Measurements from ENCODE around the gene DNAJA4.

Gene DNAJA4

GRCh38 chr15:78264304-78265136 is at the start of gene DNAJA4:
Gene DNAJA4, plus strand, starts transcription at chr15:78264562. Its CDS starts 202 bp downstream, at chr15:78264764.
- H3K27me3 ChIP-seq (ENCODE audit: insufficient read depth, low read depth, severe bottlenecking), result no peaks in the 10 kb centered on the region
- DNase-seq, result no peak
- no peaks in the 10 kb centered on the region for H3K36me3 ChIP-seq
- no peaks in the 10 kb centered on the region for H3K9me3 ChIP-seq (ENCODE audit: severe bottlenecking)
- H3K27ac ChIP-seq, result no peak within 1 kb of the TSS
- H3K4me3 ChIP-seq (ENCODE audit: low read depth, low read length), result no peak within 1 kb of the TSS
- no peak for TF ChIP-seq CTCF (IDR thresholded peaks at IDR 0.05; ENCODE audit: low read depth, low read length)

GRCh38 chr15:78216276-78217104 is 47.9 kb upstream of the DNAJA4 start:
- TF ChIP-seq CTCF (IDR thresholded peaks at IDR 0.05; ENCODE audit: low read depth, low read length), result no peak
- DNase-seq, result no peak
- Histone ChIP-seq H3K9me3 (ENCODE audit: severe bottlenecking) (no peaks in the 10 kb centered on the region), H3K36me3 (no peaks in the 10 kb centered on the region), H3K4me3 (ENCODE audit: low read depth, low read length) (no peak overlapping the region), H3K27me3 (ENCODE audit: insufficient read depth, low read depth, severe bottlenecking) (no peaks in the 10 kb centered on the region), H3K27ac (no peak overlapping the region)

DNA sequence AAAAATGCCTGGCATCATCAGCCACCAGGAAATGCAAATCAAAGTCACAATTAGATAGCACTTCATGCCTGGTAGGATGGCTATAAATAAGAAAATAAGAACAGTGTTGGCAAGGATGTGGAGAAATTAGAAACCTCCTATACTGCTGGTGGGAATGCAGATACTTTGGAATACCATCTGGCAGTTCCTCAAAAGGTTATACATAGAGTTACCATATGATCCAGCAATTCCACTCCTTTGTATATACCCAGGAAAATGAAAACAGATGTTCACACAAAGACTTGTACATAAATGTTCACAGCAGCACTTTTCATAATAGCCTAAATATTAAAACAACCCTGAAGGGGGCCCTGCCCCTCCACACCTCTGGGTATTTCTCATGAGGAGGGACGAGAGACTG is 43.6 kb upstream of the DNAJA4 start:
- no peak for TF ChIP-seq CTCF (IDR thresholded peaks at IDR 0.05; ENCODE audit: low read depth, low read length)
- Histone ChIP-seq H3K27me3 (ENCODE audit: insufficient read depth, low read depth, severe bottlenecking) (no peaks in the 10 kb centered on the region), H3K27ac (no peak overlapping the region), H3K36me3 (no peaks in the 10 kb centered on the region), H3K4me3 (ENCODE audit: low read depth, low read length) (no peak overlapping the region), H3K9me3 (ENCODE audit: severe bottlenecking) (peaks cover 6% of the 10 kb centered on the region)
- DNase-seq, result no peak

DNA sequence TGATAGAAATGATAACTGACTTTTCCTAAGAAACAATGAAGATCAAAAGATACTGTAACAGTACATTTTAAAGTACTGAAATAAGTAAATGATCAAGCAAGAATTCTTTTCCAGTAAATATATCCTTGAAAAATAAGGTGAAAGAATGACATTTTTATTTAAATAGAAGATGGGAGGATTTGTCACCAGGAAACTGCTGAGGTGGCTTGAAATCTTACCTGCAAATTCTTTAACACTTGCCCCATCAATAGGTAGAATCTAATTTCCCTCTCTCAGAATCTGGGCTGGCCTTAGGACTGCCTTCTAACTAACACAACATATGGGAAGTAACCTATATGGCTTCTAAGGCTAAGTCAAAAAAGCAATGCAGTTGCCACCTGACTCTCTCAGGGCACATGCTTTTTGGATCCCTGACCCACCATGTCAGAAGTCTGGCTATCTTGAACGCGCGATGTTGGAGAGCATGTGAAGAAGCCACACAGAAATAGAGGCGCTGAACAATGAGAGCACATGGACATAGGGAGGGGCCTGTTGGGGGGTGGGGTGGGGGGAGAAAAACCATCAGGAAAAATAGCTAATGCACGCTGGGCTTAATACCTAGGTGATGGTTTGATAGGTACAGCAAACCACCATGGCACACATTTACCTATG is 41.5 kb upstream of the DNAJA4 start:
- no peak overlapping the region for H3K4me3 ChIP-seq (ENCODE audit: low read depth, low read length)
- no peak for TF ChIP-seq CTCF (IDR thresholded peaks at IDR 0.05; ENCODE audit: low read depth, low read length)
- no peak for DNase-seq
- no peaks in the 10 kb centered on the region for H3K36me3 ChIP-seq
- peaks cover 7% of the 10 kb centered on the region for H3K9me3 ChIP-seq (ENCODE audit: severe bottlenecking)
- no peaks in the 10 kb centered on the region for H3K27me3 ChIP-seq (ENCODE audit: insufficient read depth, low read depth, severe bottlenecking)
- no peak overlapping the region for H3K27ac ChIP-seq

DNA sequence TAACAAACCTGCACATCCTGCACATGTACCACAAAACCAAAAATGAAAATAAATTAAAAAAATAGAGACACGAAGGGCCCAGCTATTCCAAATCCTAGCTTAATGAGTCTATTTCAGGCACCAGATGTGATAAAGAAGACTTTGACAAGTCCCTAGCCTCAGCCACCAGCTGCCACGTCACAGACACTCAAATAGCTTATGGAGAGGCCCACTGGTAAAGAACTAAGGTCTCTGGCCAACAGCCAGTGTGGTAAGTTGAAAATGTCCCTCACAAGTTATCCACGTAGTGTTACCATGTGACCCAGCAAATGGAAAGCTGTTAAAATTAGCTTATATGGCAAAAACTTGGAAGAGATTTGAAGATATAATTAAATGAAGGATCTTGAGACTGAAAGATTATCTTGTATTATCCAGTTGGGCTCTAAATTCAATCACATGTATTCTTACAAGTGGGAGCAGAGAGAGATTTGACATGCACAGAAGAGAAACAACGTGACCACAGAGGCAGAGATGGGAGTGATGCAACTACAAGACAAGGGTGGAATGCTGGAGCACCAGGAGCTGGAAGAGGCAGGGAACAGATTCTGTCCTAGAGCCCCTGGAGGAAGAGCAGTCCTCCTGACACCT is 40.9 kb upstream of the DNAJA4 start:
- Histone ChIP-seq H3K27me3 (ENCODE audit: insufficient read depth, low read depth, severe bottlenecking) (no peaks in the 10 kb centered on the region), H3K4me3 (ENCODE audit: low read depth, low read length) (no peak overlapping the region), H3K36me3 (no peaks in the 10 kb centered on the region), H3K27ac (no peak overlapping the region), H3K9me3 (ENCODE audit: severe bottlenecking) (peaks cover 7% of the 10 kb centered on the region)
- DNase-seq, result no peak
- no peak for TF ChIP-seq CTCF (IDR thresholded peaks at IDR 0.05; ENCODE audit: low read depth, low read length)

Data from WERI-Rb-1 (cell line).